GM18508 (cell line): ENCODE results near the gene GOSR1.
"Not testable (repeated sequence)": the region's sequence is repeated elsewhere in the genome, so short reads cannot be mapped to it uniquely, and the experiment has no call there.

Source experiments
- ATAC-seq: cut with Tn5 transposase; IDR thresholded peaks from one replicate; pipeline ENCODE4 v1.9.1; 2021; ENCODE audit warnings: moderate number of reproducible peaks; ENCODE audit not compliant: insufficient read depth, unreplicated experiment

GOSR1 gene

DNA sequence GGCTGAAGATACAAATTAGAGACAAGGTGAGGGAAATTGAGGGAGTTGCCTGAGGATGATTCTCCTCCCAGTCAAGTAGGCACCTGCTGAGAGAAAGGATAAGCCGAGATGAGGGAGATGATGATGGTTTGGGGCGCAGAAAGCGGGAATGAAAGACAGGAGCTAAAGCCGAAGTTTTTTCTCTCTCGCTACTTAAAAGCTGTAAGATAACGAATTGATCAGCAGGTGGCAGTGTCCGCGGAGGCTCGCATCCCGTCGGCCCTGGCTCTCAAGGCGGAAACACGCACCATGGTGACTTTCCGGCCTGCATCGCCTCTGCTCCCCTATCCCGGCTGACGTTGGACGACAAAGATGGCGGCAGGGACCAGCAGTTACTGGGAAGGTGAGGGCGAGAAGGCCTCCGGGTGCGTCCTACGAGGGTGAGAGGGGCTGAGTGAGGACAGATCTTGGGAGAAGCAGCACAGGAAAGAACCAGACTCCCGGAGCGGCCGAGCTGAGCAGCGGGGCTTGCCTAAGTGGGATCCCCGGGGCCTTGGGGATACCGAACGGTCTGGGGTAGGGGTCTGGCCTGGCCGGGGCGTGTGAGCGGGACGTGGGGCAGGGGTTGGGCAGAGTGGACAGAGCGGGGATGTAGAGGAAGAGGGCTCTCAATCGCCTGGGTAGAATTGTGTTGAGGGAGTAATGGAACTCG is at the start of gene GOSR1:
Gene GOSR1 (plus strand): TSS at position 326 of the 691 bp plus-strand sequence. CDS start 26 bp downstream, at position 352.
- peak; percentile 74 for ATAC-seq

DNA sequence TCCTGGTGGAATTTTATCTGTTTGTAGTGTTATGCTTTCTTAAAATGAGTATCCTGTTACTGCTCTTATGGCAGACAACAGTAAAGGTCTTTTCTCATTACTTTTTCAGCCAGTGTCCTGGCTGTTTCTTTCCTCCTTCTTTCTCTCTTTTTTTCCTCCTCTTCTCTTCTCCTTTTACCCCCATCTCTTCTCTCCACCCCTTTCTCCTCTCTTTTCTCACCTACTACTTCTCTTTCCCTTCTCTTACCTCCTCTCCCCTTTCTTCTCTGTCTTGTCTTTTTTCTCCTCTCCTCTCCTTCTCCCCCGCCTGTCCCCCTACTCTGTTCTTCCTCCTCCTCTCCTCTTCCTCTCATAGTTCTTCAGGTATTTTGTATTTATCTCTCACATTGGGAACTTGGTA is 49.6 kb upstream of the GOSR1 start:
- ATAC-seq: no peak

DNA sequence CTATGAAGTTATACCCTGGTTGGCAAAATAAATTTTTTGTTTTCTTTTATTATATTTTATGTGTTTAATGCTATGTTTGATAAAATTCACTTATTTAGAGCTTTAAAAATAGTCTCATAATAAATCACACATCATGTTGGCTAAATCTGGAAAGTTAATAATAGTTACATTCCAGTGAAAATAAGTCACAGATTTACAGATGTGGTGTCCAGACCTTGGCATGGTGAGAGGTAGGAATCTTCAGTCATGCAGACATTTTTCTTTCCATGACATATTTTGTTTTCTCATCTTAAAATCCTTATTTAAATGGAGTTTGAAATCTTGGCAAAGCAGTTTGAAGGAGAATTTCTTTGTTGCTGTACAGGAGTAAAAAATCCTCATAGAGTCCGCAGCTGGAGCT is 48.1 kb upstream of the GOSR1 start:
- ATAC-seq: no peak

DNA sequence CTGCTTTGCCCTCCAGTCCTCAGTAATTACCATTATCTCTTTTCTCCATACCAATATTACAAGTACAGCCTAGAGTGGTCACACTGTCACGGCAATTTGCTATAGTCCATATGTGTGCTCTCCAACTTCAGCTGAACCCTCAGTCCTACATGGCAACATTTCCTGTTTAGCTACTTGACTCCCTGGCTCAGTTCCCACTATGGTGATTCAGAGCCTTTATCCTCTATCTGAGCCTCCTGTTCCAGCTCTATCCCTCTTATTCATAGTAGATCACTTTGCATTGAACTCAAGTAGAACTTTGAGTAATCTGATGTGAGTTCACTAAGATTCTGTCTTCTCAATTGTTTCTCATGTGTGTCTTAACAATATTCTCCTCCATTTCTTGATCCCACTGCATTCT is 43.7 kb upstream of the GOSR1 start:
- ATAC-seq: no peak

DNA sequence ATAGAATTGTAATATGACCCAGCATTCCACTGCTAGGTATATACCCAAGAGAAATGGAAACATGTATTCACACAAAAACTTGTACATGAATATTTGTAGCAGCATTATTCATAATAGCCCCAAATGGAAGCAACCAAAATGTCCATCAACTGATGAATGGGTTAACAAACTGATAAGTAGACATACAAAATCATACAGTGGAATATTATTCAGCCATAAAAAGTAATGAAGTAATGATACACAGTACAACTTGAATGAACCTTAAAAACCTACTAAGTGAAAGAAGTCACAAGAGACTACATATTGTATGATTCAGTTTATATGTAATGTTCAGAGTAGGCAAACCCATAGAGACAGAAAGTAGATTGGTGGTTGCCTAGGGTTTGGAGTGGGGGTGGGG is 40.5 kb upstream of the GOSR1 start:
- no peak for ATAC-seq

DNA sequence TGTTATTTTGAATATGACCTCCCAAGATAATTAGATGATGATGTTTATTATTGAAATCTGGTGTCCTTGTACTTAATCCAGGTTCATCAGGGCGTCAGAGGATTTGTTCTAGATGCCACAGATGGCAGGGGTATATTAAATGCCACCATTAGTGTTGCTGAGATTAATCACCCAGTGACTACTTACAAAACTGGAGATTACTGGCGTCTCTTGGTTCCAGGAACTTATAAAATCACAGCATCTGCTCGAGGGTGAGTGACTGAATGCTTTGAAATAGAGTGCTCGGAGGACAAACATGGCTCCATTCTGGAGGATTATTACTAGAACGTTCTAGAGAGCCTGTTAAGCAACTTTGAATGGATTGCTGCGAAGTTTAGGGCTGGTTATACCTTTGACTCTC is 33.5 kb upstream of the GOSR1 start:
- no peak for ATAC-seq

DNA sequence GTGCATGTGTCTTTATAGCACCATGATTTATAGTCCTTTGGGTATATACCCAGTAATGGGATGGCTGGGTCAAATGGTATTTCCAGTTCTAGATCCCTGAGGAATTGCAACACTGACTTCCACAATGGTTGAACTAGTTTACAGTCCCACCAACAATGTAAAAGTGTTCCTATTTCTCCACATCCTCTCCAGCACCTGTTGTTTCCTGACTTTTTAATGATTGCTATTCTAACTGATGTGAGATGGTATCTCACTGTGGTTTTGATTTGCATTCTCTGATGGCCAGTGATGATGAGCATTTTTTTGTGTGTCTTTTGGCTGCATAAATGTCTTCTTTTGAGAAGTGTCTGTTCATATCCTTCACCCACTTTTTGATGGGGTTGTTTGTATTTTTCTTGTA is 30.6 kb upstream of the GOSR1 start:
- ATAC-seq: not testable (repeated sequence)

DNA sequence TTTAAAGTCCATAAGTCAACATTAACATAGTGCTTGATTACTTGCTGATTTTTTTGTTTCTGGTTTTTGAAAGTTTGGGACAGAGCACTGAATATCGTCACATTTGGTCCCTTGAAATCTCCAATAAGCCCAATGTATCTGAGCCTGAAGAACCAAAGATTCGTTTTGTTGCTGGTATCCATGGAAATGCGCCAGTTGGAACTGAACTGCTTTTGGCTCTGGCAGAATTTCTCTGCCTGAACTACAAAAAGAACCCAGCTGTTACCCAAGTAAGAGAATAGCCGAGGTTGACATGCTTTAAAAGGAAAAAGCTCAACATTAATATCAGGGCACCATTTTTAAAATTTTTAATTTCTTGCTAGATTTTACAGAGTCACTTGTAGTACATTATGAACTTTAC is 27.7 kb upstream of the GOSR1 start:
- ATAC-seq: no peak

DNA sequence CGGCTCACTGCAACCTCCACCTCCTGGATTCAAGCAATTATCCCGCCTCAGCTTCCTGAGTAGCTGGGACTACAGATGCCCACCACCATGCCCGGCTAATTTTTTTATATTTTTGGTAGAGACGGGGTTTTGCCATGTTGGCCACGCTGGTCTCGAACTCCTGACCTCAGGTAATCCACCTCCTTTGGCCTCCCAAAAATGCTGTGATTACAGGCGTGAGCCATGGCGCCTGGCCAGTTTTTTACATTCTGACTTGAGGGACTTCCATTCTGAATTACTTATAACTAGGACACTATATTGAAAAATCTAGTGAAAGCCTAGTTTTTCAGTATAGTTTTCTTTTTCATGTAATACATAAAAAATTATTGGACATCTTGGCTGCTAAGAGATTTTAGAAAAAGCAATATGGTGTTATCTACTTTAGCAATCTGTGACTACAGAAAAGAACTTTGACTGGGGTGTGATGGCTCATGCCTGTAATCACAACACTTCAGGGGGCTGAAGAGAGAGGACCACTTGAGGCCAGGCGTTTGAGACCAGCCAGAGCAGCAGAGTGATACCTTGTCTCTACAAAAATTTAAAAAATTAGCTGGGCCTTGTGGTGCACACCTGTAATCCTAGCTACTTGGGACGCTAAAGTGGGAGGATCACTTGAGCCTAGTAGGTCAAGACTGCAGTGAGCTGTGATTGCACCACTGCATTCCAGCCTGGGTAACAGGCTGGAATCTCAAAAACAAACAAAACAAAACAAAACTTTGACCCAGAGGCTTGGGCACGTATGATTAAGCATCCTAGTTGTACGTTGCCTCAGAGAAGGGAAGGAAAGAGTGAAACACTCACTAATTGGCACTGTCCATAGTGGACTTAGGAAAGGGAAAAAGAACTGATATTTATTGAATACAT is 26.8 kb upstream of the GOSR1 start:
- no peak for ATAC-seq

DNA sequence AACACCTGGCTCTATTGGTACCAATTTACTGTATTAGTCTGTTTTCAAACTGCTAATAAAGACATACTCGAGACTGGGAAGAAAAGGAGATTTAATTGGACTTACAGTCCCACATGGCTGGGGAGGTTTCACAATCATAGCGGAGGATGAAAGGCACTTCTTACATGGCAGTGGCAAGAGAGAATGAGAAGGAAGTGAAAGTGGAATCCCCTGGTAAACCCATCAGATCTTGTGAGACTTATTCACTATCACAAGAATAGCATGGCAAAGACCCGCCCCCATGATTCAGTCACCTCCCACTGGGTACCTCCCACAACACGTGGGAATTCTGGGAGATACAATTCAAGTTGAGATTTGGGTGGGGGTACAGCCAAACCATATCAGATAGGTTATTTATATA is 22.6 kb upstream of the GOSR1 start:
- ATAC-seq: no peak

DNA sequence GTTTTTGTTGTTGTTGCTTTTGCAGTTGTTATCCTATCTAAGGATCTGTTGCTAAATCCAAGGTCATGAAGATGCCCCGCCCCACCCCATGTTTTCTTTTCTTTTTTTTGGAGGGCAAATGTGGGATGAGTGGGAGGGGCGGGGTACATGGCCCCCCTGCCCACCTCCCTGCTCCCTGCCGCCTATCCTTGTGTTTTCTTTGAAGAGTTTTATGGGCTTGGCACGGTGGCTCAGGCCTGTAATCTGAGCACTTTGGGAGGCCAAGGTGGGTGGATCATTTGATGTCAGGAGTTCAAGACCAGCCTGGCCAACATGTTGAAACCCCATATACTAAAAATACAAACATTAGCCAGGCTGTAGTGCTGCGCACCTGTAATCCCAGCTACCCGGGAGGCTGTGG is 18.8 kb upstream of the GOSR1 start:
- ATAC-seq: no peak

DNA sequence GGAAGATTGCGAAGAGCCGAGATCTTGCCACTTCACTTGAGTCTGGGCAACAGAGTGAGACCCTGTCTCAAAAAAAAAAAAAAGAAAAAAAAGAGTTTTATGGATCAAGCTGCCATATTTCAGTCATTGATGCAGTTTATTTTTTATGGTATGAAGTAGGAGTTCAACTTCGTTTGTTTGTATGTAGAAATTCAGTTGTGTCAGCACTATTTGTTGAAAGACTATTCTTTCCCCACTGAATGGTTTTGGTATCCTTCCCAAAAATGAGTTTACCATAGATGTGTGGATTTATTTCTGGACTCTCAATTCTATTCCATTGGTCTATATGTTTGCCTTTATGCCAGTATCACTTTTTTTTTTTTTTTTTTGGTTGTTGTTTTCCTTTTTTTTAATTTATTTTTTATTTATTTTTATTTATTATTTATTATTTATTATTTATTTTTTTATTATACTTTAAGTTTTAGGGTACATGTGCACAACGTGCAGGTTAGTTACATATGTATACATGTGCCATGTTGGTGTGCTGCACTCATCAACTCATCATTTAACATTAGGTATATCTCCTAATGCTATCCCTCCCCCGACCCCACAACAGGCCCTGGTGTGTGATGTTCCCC is 18.3 kb upstream of the GOSR1 start:
- not testable (repeated sequence) for ATAC-seq

DNA sequence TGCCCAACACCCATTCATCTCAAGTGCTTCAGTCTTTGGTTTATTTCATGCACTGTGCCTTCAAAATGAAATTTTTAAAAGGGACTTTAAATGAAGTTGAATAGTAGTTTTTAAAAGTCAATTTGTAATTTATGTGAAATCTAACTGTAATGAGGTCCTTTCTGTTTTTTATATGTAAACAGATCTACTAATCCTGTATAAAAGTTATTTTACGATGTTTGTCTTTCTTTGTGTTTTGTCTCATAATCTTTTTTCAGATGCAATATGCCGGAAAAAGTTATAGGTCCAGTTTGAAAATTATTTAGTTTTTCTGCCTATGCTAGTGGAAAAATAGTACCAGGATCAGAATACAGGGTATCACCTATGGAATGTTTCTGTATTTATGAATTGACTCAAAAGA is 8.7 kb upstream of the GOSR1 start:
- no peak for ATAC-seq

DNA sequence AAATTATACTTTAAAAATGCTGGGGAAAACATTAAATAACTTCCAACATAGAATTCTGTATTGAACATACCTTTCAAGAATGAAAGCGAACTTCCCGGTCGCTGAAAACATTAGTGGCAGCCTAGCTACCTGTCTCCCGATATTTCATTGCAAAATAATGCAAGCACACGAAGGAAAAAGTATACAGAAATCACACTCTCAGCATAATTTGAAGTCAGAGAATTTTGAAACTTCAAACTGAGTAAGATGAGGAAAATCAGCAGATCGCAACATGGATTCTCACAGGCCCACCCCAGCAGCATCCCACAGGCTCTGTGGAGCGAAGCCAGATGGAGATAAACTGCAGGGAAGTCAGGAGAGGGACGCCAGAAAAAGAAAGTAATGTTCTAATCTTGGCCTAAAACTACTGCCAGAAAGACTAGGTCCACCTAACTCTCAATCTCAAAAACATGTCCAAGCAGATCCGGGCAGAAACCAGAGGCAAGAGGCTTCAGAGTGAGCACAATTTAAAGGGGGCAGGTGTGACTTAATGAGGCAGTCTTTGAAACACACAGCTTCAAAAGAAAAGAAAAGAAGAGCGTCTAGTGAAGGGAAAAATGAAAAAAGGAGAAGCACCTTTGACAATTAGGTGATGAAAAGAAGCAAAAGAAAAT is 4.8 kb upstream of the GOSR1 start:
- ATAC-seq: no peak

DNA sequence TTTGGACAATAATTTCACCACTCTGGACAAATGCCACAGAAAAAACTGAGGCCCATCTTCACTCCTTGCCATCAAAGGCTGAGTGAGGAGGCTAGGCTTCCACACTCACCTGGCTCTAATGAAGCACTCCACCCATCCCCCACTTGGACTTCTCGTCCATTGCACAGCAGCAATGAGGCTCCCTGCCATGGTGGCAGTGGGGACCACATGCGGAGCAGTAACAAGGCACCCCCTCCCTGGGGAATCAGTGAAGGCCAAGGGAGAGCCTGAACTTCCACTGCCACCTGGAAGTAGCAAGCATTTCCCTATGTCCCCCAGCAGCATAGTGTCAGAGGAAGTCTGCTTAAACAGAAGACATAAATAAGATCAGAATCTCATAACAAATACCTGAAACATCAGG is 2.0 kb upstream of the GOSR1 start:
- no peak for ATAC-seq

DNA sequence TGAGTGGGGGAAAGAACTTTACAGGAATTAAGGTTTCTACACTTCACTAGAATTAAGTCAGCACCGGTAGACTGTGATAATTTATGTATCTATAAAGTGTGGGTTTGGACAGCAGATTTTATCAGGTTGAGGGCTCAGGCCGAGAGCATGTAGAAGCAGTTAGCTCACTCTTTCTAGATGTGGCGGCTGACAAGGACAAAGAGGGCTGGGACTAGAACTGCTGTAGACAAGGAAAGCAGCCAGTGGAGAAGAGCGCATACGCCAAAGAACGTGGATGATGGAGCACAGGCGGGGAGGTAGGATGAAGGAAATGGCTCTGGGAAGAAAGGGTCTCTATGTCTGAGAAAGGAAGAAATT is 504 bp upstream of the GOSR1 start:
- ATAC-seq: peak; percentile 11

DNA sequence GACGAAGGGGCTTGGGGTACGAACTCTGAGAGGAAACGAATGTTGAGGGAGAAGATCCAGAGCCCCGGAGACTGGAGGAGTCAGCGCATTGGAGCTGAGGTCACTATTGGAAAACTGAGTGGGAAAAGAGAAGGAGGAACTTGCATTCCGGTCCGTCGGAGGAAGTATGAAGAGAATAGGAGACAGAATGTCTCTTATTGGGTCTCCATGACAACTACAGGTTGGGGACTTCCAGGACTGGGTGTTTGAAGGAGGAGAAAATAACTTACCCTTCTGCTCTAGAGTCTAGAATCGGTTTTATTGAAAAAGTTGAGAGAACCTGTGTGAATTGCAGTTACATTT is 537 bp downstream of the GOSR1 start:
- ATAC-seq: no peak

DNA sequence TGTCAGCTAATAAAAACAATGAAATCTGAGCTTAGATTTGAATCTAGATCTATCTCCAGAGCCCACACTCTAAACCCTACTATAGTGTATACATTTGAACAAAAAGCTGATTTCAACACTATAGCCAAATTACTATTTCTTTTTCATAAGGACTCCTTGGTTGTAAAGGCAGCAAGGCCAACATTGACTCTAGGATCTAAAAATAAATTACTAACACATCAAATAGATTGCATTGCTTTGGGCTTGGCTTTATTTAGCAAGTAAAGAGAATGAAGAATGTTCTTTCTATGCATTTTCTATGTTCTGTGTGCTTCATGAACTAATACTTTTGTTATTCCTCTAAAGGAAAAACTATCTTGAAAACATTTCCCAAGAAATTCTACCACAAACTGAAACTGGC is 5.3 kb downstream of the GOSR1 start:
- no peak for ATAC-seq

DNA sequence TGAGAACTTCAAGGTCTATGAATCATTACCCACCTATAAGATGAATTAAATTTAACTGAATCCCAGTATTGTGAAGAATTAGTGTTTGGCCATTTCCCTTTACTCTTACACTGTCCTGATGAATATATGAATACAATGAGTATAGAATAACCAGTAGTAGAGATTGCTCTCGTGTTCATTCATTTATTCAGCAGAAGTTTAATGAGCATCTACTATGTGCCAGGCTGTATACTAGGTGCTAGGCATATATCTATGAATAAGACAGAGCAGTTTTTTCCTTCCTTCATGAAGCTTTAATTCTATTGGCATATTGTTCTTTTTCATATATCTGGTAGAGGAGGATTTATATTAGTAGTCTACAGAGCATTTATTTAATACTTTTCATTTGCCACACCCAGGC is 6.0 kb downstream of the GOSR1 start:
- no peak for ATAC-seq

DNA sequence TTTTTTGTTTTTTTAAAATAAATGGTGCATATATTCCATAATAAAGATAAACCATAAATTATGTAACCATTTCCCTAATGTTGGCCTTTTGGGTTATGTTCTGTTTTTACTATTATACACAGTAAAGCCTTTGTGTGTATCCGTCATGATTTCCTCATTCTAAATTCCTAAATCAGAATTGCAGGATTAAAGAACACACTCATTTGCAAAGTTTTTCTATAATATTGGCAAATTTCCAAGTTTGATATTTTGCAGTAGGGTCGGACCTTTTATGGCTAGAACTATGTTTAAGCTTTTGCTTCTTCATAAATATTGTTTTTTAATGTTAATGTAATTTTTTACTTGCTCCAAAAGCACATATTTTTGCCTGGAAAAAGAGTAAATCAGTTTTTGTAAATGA is 16.6 kb downstream of the GOSR1 start:
- ATAC-seq: no peak

DNA sequence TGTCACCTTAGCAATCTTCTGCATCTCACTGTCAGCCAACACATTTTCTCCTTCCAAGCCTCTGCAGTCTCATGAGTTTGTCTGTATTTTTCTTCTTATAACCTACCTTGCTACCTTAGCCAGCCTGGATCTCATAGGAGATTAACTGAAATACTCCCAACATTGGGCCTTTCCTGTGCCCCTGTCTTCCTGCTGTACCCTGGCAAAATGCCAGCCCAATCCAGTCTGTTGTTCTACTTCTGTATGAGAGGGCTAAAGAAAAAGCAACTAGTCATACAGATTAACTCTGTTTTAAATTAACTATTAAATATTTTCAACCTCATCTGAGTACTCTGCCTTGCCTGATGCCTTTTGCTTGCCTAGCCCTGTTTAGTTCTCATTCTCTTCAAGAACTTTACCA is 18.4 kb downstream of the GOSR1 start:
- ATAC-seq: no peak
